Measurements from ENCODE around the gene PRR19.

The PRR19 gene

GRCh38 chr19:42294471-42295137, 7.3 kb upstream of the PRR19 start:
- no peak overlapping the region for H3K4me3 Mint-ChIP-seq
- peaks cover 18% of the 10 kb centered on the region for H3K36me3 Mint-ChIP-seq (ENCODE audit: low read depth)
- no peaks in the 10 kb centered on the region for H3K9me3 Mint-ChIP-seq
- H3K4me1 Mint-ChIP-seq (ENCODE audit: low read depth), result peaks cover 5% of the 10 kb centered on the region
- H3K27me3 Mint-ChIP-seq, result no peaks in the 10 kb centered on the region
- no peak overlapping the region for H3K27ac Mint-ChIP-seq

- peaks cover 5% of the 10 kb centered on the region for H3K4me1 Mint-ChIP-seq (ENCODE audit: low read depth)
- H3K4me3 Mint-ChIP-seq, result no peak overlapping the region
These were observed 6.6 kb upstream of the PRR19 start for GRCh38 chr19:42295342-42295741.

GRCh38 chr19:42295831-42296525, 6.0 kb upstream of the PRR19 start:
- no peak overlapping the region for H3K27ac Mint-ChIP-seq
- peaks cover 5% of the 10 kb centered on the region for H3K4me1 Mint-ChIP-seq (ENCODE audit: low read depth)
- no peaks in the 10 kb centered on the region for H3K9me3 Mint-ChIP-seq
- no peak overlapping the region for H3K4me3 Mint-ChIP-seq
- H3K36me3 Mint-ChIP-seq (ENCODE audit: low read depth), result peaks cover 15% of the 10 kb centered on the region
- H3K27me3 Mint-ChIP-seq, result no peaks in the 10 kb centered on the region

More at GRCh38 chr19:42295342-42295741, 6.6 kb upstream of the PRR19 start:
- no peaks in the 10 kb centered on the region for H3K27me3 Mint-ChIP-seq
- peaks cover 15% of the 10 kb centered on the region for H3K36me3 Mint-ChIP-seq (ENCODE audit: low read depth)
- H3K9me3 Mint-ChIP-seq, result no peaks in the 10 kb centered on the region
- H3K27ac Mint-ChIP-seq, result no peak overlapping the region

- no peaks in the 10 kb centered on the region for H3K27me3 Mint-ChIP-seq
- no peaks in the 10 kb centered on the region for H3K9me3 Mint-ChIP-seq
- H3K27ac Mint-ChIP-seq, result no peak overlapping the region
- peaks cover 15% of the 10 kb centered on the region for H3K4me1 Mint-ChIP-seq (ENCODE audit: low read depth)
- no peak overlapping the region for H3K4me3 Mint-ChIP-seq
- H3K36me3 Mint-ChIP-seq (ENCODE audit: low read depth), result peaks cover 15% of the 10 kb centered on the region
These were observed 4.9 kb upstream of the PRR19 start for GRCh38 chr19:42297039-42297438.

DNA sequence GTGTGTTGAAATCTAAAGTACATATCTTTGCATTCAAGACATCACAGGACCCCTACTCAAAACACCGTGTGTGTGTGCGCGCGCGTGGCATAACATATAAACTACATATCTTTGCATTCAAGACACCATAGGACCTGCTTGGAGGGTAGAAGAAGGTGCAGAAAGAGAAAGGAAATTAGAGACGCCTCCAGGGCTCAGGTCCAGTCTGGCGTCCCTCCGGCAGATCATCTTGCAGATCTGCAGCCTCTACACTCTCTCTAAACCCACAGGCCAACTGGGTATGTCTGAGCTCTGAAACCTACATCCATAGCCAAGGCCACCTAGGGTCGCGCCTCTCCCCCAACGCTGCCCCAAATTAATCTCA, 1.2 kb downstream of the PRR19 start:
- H3K4me3 Mint-ChIP-seq, result peak overlapping the region; percentile 87
- H3K36me3 Mint-ChIP-seq (ENCODE audit: low read depth), result no peaks in the 10 kb centered on the region
- H3K4me1 Mint-ChIP-seq (ENCODE audit: low read depth), result peaks cover 25% of the 10 kb centered on the region
- H3K27me3 Mint-ChIP-seq, result no peaks in the 10 kb centered on the region
- H3K9me3 Mint-ChIP-seq, result no peaks in the 10 kb centered on the region
- H3K27ac Mint-ChIP-seq, result peak overlapping the region; percentile 76

- Mint-ChIP-seq H3K4me1 (ENCODE audit: low read depth) (peaks cover 25% of the 10 kb centered on the region), H3K9me3 (no peaks in the 10 kb centered on the region), H3K4me3 (peak overlapping the region; percentile 87), H3K27ac (no peak overlapping the region), H3K36me3 (ENCODE audit: low read depth) (no peaks in the 10 kb centered on the region), H3K27me3 (no peaks in the 10 kb centered on the region)
These were observed 1.9 kb downstream of the PRR19 start for GRCh38 chr19:42303876-42304275.

- H3K4me1 Mint-ChIP-seq (ENCODE audit: low read depth), result peaks cover 19% of the 10 kb centered on the region
- H3K4me3 Mint-ChIP-seq, result no peak overlapping the region
- H3K27me3 Mint-ChIP-seq, result peaks cover 10% of the 10 kb centered on the region
- no peaks in the 10 kb centered on the region for H3K9me3 Mint-ChIP-seq
- H3K27ac Mint-ChIP-seq, result no peak overlapping the region
- no peaks in the 10 kb centered on the region for H3K36me3 Mint-ChIP-seq (ENCODE audit: low read depth)
These were observed 4.7 kb downstream of the PRR19 start for GRCh38 chr19:42306646-42307045.

DNA sequence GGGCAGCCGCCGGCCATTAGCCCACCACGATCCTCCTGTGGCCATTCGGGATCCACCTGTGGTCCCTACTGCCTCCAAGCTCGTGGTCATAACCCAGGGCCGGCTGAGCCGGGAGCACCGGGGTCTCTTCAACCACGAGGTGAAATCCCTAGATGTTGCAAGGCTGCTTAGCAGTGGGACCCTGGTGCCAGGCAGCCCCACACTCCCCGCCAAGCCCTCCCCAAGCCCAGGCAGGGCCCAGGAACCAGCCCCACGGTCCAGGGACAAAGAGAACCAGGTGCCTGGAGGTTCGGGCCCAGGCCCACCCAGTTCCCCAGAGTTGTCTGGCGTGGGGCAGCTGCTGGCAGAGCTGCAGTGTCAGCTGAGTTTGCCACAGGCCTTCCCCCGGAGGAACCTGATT, 7.8 kb downstream of the PRR19 start:
- H3K36me3 Mint-ChIP-seq (ENCODE audit: low read depth), result no peaks in the 10 kb centered on the region
- no peak overlapping the region for H3K27ac Mint-ChIP-seq
- H3K4me1 Mint-ChIP-seq (ENCODE audit: low read depth), result peaks cover 12% of the 10 kb centered on the region
- H3K4me3 Mint-ChIP-seq, result no peak overlapping the region
- no peaks in the 10 kb centered on the region for H3K9me3 Mint-ChIP-seq
- H3K27me3 Mint-ChIP-seq, result peaks cover 36% of the 10 kb centered on the region

DNA sequence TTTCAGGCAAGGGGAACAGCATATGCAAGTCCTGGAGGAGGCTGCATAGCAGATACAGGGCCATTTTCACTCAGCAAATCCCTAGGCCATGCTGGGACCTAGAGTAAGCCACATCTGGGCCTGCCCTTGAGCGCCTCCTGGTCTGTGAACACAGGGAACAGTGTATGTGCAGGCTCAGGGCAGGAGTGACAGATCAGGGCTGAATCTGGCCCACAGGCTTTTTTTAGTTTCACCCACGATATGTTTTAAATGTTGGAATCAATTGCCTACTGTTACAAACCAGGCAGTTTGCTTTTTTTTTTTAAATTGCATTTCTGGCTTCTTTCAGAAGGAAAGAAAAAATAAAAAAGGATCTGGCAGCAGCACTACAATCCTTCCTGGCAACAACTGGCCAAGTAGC, 9.7 kb downstream of the PRR19 start:
- no peaks in the 10 kb centered on the region for H3K36me3 Mint-ChIP-seq (ENCODE audit: low read depth)
- peaks cover 12% of the 10 kb centered on the region for H3K4me1 Mint-ChIP-seq (ENCODE audit: low read depth)
- peaks cover 42% of the 10 kb centered on the region for H3K27me3 Mint-ChIP-seq

GRCh38 chr19:42312370-42312769, 10.4 kb downstream of the PRR19 start:
- Mint-ChIP-seq H3K36me3 (ENCODE audit: low read depth) (no peaks in the 10 kb centered on the region), H3K4me3 (peak overlapping the region; percentile 70)

More for the DNA sequence above, 9.7 kb downstream of the PRR19 start:
- no peak overlapping the region for H3K27ac Mint-ChIP-seq
- H3K9me3 Mint-ChIP-seq, result no peaks in the 10 kb centered on the region
- H3K4me3 Mint-ChIP-seq, result no peak overlapping the region

GRCh38 chr19:42313096-42313839, 11.3 kb downstream of the PRR19 start, which contains the start of gene TMEM145:
Gene TMEM145, plus strand, starts transcription at chr19:42313309. Its CDS starts 68 bp downstream, at chr19:42313377.
- peaks cover 17% of the 10 kb centered on the region for H3K4me1 Mint-ChIP-seq (ENCODE audit: low read depth)
- H3K27me3 Mint-ChIP-seq, result peaks cover 46% of the 10 kb centered on the region
- H3K27ac Mint-ChIP-seq, result no peak within 1 kb of the TSS
- peak within 1 kb of the TSS; percentile 70 for H3K4me3 Mint-ChIP-seq
- no peaks in the 10 kb centered on the region for H3K9me3 Mint-ChIP-seq
- no peaks in the 10 kb centered on the region for H3K36me3 Mint-ChIP-seq (ENCODE audit: low read depth)

More at GRCh38 chr19:42312370-42312769, 10.4 kb downstream of the PRR19 start:
- no peak overlapping the region for H3K27ac Mint-ChIP-seq
- peaks cover 17% of the 10 kb centered on the region for H3K4me1 Mint-ChIP-seq (ENCODE audit: low read depth)
- H3K27me3 Mint-ChIP-seq, result peaks cover 46% of the 10 kb centered on the region
- no peaks in the 10 kb centered on the region for H3K9me3 Mint-ChIP-seq

- Mint-ChIP-seq H3K9me3 (no peaks in the 10 kb centered on the region), H3K27ac (no peak overlapping the region), H3K4me3 (peak overlapping the region; percentile 26), H3K4me1 (ENCODE audit: low read depth) (peaks cover 17% of the 10 kb centered on the region), H3K36me3 (ENCODE audit: low read depth) (no peaks in the 10 kb centered on the region), H3K27me3 (peaks cover 46% of the 10 kb centered on the region)
These were observed 12.2 kb downstream of the PRR19 start for GRCh38 chr19:42313840-42314755.

GRCh38 chr19:42315024-42315423, 13.1 kb downstream of the PRR19 start:
- H3K4me3 Mint-ChIP-seq, result no peak overlapping the region
- no peak overlapping the region for H3K27ac Mint-ChIP-seq
- peaks cover 46% of the 10 kb centered on the region for H3K27me3 Mint-ChIP-seq

More at GRCh38 chr19:42315024-42315423, 13.1 kb downstream of the PRR19 start:
- H3K9me3 Mint-ChIP-seq, result no peaks in the 10 kb centered on the region
- no peaks in the 10 kb centered on the region for H3K36me3 Mint-ChIP-seq (ENCODE audit: low read depth)
- peaks cover 17% of the 10 kb centered on the region for H3K4me1 Mint-ChIP-seq (ENCODE audit: low read depth)
